CD8-positive, alpha-beta memory T cell (primary cell): Measurements from ENCODE around the gene GORASP1. TPM values are rescaled to one million over a fixed set of nuclear protein-coding genes. Genes with fewer than 3 reads are reported as not detected.

Source experiments
- CTCF ChIA-PET: fragments of 350-600 bp; sonication (Branson Sonifier 250); formaldehyde crosslinking; loops from one replicate; lab custom pipeline; 2021; ENCODE audit warnings: antibody characterized with exemption; lab: Charles Lee
- POLR2A ChIA-PET: fragments of 350-600 bp; sonication (Branson Sonifier 250); formaldehyde crosslinking; loops from one replicate; lab custom pipeline; 2021; ENCODE audit warnings: antibody characterized with exemption; lab: Charles Lee
- DNase-seq, 5 donors: peaks; one replicate each; pipeline versions ENCODE4 v3.0.0 to v3.0.0-alpha.2; 2020 to 2022; ENCODE audit warnings: mixed read lengths in 1 of 5
- H3K27ac ChIP-seq: one replicate; pipeline ENCODE4 v1.7.0; 2013; ENCODE audit warnings: low read depth, mild to moderate bottlenecking, low read length, moderate library complexity
- H3K27me3 ChIP-seq: 2 replicates; pipeline ENCODE4 v1.7.0; 2013; ENCODE audit warnings: low read length, mild to moderate bottlenecking; ENCODE audit not compliant: insufficient read depth, poor library complexity, severe bottlenecking
- H3K36me3 ChIP-seq: 2 replicates; pipeline ENCODE4 v1.7.0; 2013; ENCODE audit warnings: mild to moderate bottlenecking, low read length, moderate library complexity; ENCODE audit not compliant: insufficient read depth
- H3K4me1 ChIP-seq: 2 replicates; pipeline ENCODE4 v1.7.0; 2013; ENCODE audit warnings: mild to moderate bottlenecking, low read length, moderate library complexity; ENCODE audit not compliant: insufficient read depth
- H3K4me3 ChIP-seq: 2 replicates; pipeline ENCODE4 v1.7.0; 2013; ENCODE audit warnings: mild to moderate bottlenecking, low read length
- H3K9me3 ChIP-seq: 2 replicates; pipeline ENCODE4 v1.7.0; 2013; ENCODE audit warnings: mild to moderate bottlenecking, low read length
- H3K27ac Mint-ChIP-seq, 8 donors: one replicate each; pipeline ENCODE4 v1.8.0; 2020 to 2021; ENCODE audit warnings: mixed read lengths in 8 of 8, mild to moderate bottlenecking in 6 of 8, inconsistent platforms in 3 of 8, moderate library complexity in 3 of 8
- H3K27me3 Mint-ChIP-seq, 2 donors: one replicate each; pipeline ENCODE4 v1.8.0; 2020 to 2021; ENCODE audit warnings: mixed read lengths in 2 of 2, mild to moderate bottlenecking in 1 of 2, moderate library complexity in 1 of 2
- H3K36me3 Mint-ChIP-seq, 3 donors: one replicate each; pipeline ENCODE4 v1.8.0; 2020 to 2021; ENCODE audit warnings: mixed read lengths in 3 of 3, inconsistent platforms in 1 of 3, mild to moderate bottlenecking in 1 of 3
- H3K4me1 Mint-ChIP-seq, 3 donors: one replicate each; pipeline ENCODE4 v1.8.0; 2020 to 2021; ENCODE audit warnings: mixed read lengths in 3 of 3, inconsistent platforms in 1 of 3, mild to moderate bottlenecking in 1 of 3
- H3K4me3 Mint-ChIP-seq, 7 donors: one replicate each; pipeline ENCODE4 v1.8.0; 2020 to 2021; ENCODE audit warnings: mixed read lengths in 7 of 7, mild to moderate bottlenecking in 6 of 7, moderate library complexity in 4 of 7, inconsistent platforms in 2 of 7
- H3K9me3 Mint-ChIP-seq, 5 donors: one replicate each; pipeline ENCODE4 v1.8.0; 2020 to 2022; ENCODE audit warnings: mixed read lengths in 5 of 5, mild to moderate bottlenecking in 3 of 5, moderate library complexity in 2 of 5, inconsistent platforms in 1 of 5
- polyA plus RNA-seq: library from polyadenylated mRNA; unstranded; fragments of 300-500 nt; fragmentation: Illumina TruSeq; gene quantifications from one replicate; pipeline ENCODE4 v1.2.3, GENCODE V29; 2021
- total RNA-seq, 2 experiments: library from RNA; stranded (reverse); gene quantifications; one replicate each; pipeline ENCODE4 v1.2.3, GENCODE V29; 2021

Gene GORASP1
- total and polyA plus RNA-seq, 3 experiments from 2014 or later = 16.9 to 22.8 (median 21.6) TPM

DNA sequence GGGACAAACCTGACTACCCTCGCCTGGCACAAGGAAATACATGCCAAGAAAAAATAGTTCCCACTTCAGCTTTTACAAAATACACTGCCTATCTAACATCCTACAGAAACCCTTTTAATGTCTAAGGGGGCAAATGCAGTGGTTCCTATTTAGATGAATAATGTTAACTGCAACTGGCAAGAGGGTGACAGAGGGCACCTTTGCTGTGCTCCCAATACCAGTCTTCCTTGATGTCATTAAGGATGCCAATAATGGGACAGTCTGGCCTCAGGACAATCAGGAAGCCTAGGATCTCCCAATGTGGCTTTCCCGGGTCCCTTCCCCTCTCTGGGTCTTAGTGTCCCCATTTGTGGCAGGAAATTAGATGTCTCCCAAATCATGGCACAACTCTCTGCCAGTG, 32.0 kb upstream of the GORASP1 start:
- peaks cover 0 to 3% of the 10 kb centered on the region in 2 donors for H3K27me3 Mint-ChIP-seq

GRCh38 chr3:39138804-39139415, 31.5 kb upstream of the GORASP1 start:
- Mint-ChIP-seq H3K27ac (peak overlapping the region in 2 of 8 donors; percentile 3 to 99), H3K9me3 (no peaks in the 10 kb centered on the region), H3K4me1 (peaks cover 5 to 11% (median 7%) of the 10 kb centered on the region in 3 donors), H3K4me3 (peak overlapping the region in 1 of 7 donors; percentile 79), H3K36me3 (peaks cover 3 to 36% (median 4%) of the 10 kb centered on the region in 3 donors), H3K27me3 (peaks cover 0 to 2% of the 10 kb centered on the region in 2 donors)
- H3K36me3 ChIP-seq = peaks cover 11% of the 10 kb centered on the region
- H3K4me1 ChIP-seq = no peaks in the 10 kb centered on the region
- no peaks in the 10 kb centered on the region for H3K27me3 ChIP-seq
- no peak overlapping the region for H3K27ac ChIP-seq
- H3K9me3 ChIP-seq = no peaks in the 10 kb centered on the region
- CTCF ChIA-PET = interaction anchor here (1.0 kb wide), 1 partner anchor 153 kb away, joined by 3 read pairs; no protein-coding TSS in a partner anchor
- POLR2A ChIA-PET = no interaction called here
- peak in 1 of 5 donors; percentile 24 for DNase-seq
- H3K4me3 ChIP-seq = no peak overlapping the region

More for the DNA sequence above, 32.0 kb upstream of the GORASP1 start:
- Histone ChIP-seq H3K9me3 (no peaks in the 10 kb centered on the region), H3K4me1 (no peaks in the 10 kb centered on the region), H3K36me3 (peaks cover 11% of the 10 kb centered on the region), H3K27ac (no peak overlapping the region), H3K27me3 (no peaks in the 10 kb centered on the region), H3K4me3 (no peak overlapping the region)
- Mint-ChIP-seq H3K36me3 (peaks cover 5 to 41% (median 5%) of the 10 kb centered on the region in 3 donors), H3K9me3 (peaks cover 0 to under 1% (median 0%) of the 10 kb centered on the region in 5 donors), H3K4me1 (peaks cover 5 to 11% (median 7%) of the 10 kb centered on the region in 3 donors), H3K4me3 (peak overlapping the region in 1 of 7 donors; percentile 44), H3K27ac (peak overlapping the region in 2 of 8 donors; percentile 3 to 99)
- ChIA-PET CTCF (interaction anchor here (1.0 kb wide), 1 partner anchor 153 kb away, joined by 3 read pairs; no protein-coding TSS in a partner anchor), POLR2A (no interaction called here)
- no peak for DNase-seq

GRCh38 chr3:39137991-39138803, 30.8 kb upstream of the GORASP1 start:
- H3K27me3 Mint-ChIP-seq = peaks cover 0 to 2% of the 10 kb centered on the region in 2 donors
- peak overlapping the region in 2 of 8 donors; percentile 60 to 89 for H3K27ac Mint-ChIP-seq
- Histone ChIP-seq H3K9me3 (no peaks in the 10 kb centered on the region), H3K36me3 (peaks cover 6% of the 10 kb centered on the region), H3K27me3 (no peaks in the 10 kb centered on the region), H3K4me3 (no peak overlapping the region), H3K4me1 (no peaks in the 10 kb centered on the region), H3K27ac (no peak overlapping the region)
- H3K36me3 Mint-ChIP-seq = peaks cover 0 to 29% (median 0%) of the 10 kb centered on the region in 3 donors
- no peaks in the 10 kb centered on the region for H3K9me3 Mint-ChIP-seq
- H3K4me3 Mint-ChIP-seq = peak overlapping the region in 1 of 7 donors; percentile 79
- peak in 1 of 5 donors; percentile 46 for DNase-seq
- H3K4me1 Mint-ChIP-seq = peaks cover 5 to 11% (median 7%) of the 10 kb centered on the region in 3 donors
- CTCF ChIA-PET = interaction anchor here (1.0 to 1.7 kb wide), 2 partner anchors 150 to 154 kb away, joined by 3 to 4 read pairs; no protein-coding TSS in a partner anchor
- POLR2A ChIA-PET = no interaction called here

- H3K9me3 Mint-ChIP-seq = no peaks in the 10 kb centered on the region
- POLR2A ChIA-PET = no interaction called here
- H3K27me3 Mint-ChIP-seq = peaks cover 0 to 2% of the 10 kb centered on the region in 2 donors
- no peaks in the 10 kb centered on the region for H3K27me3 ChIP-seq
- no peak overlapping the region for H3K27ac ChIP-seq
- CTCF ChIA-PET = interaction anchor here (1.7 to 1.8 kb wide), 2 partner anchors 11 to 151 kb away, joined by 4 to 7 read pairs; no protein-coding TSS in a partner anchor
- no peaks in the 10 kb centered on the region for H3K36me3 ChIP-seq
- H3K4me1 Mint-ChIP-seq = peaks cover 1 to 6% (median 3%) of the 10 kb centered on the region in 3 donors
- H3K9me3 ChIP-seq = no peaks in the 10 kb centered on the region
- peak overlapping the region in 1 of 7 donors; percentile 79 for H3K4me3 Mint-ChIP-seq
- peak in 1 of 5 donors; percentile 48 for DNase-seq
- H3K36me3 Mint-ChIP-seq = peaks cover 0 to 22% (median 0%) of the 10 kb centered on the region in 3 donors
- H3K4me3 ChIP-seq = no peak overlapping the region
- no peaks in the 10 kb centered on the region for H3K4me1 ChIP-seq
- peak overlapping the region in 1 of 8 donors; percentile 89 for H3K27ac Mint-ChIP-seq
Observed at GRCh38 chr3:39137435-39137936, 30.1 kb upstream of the GORASP1 start.

GRCh38 chr3:39136533-39137434, 29.4 kb upstream of the GORASP1 start:
- Histone ChIP-seq H3K9me3 (no peaks in the 10 kb centered on the region), H3K4me3 (no peak overlapping the region), H3K4me1 (no peaks in the 10 kb centered on the region), H3K27ac (no peak overlapping the region), H3K36me3 (no peaks in the 10 kb centered on the region), H3K27me3 (no peaks in the 10 kb centered on the region)
- H3K4me1 Mint-ChIP-seq = peaks cover 0 to 3% (median 3%) of the 10 kb centered on the region in 3 donors
- H3K9me3 Mint-ChIP-seq = no peaks in the 10 kb centered on the region
- H3K36me3 Mint-ChIP-seq = peaks cover 0 to 16% (median 0%) of the 10 kb centered on the region in 3 donors
- peak overlapping the region in 1 of 7 donors; percentile 19 for H3K4me3 Mint-ChIP-seq
- DNase-seq = peak in 1 of 5 donors; percentile 45
- CTCF ChIA-PET = interaction anchor here (1.7 to 1.8 kb wide), 2 partner anchors 10 to 152 kb away, joined by 4 to 7 read pairs; no protein-coding TSS in a partner anchor
- H3K27me3 Mint-ChIP-seq = peaks cover 0 to 2% of the 10 kb centered on the region in 2 donors
- no peak overlapping the region for H3K27ac Mint-ChIP-seq
- POLR2A ChIA-PET = no interaction called here

GRCh38 chr3:39135170-39135805, 27.9 kb upstream of the GORASP1 start:
- CTCF ChIA-PET = no interaction called here
- Histone ChIP-seq H3K4me3 (no peak overlapping the region), H3K36me3 (no peaks in the 10 kb centered on the region), H3K9me3 (no peaks in the 10 kb centered on the region), H3K27ac (no peak overlapping the region), H3K4me1 (no peaks in the 10 kb centered on the region), H3K27me3 (no peaks in the 10 kb centered on the region)
- POLR2A ChIA-PET = no interaction called here
- H3K4me1 Mint-ChIP-seq = peaks cover 0 to 7% (median 4%) of the 10 kb centered on the region in 3 donors
- DNase-seq = peak in 1 of 5 donors; percentile 29
- H3K27ac Mint-ChIP-seq = peak overlapping the region in 3 of 8 donors; percentile 21 to 66 (median 39)
- H3K9me3 Mint-ChIP-seq = no peaks in the 10 kb centered on the region
- no peak overlapping the region for H3K4me3 Mint-ChIP-seq
- H3K27me3 Mint-ChIP-seq = peaks cover 0 to 2% of the 10 kb centered on the region in 2 donors
- peaks cover 0 to 4% (median 0%) of the 10 kb centered on the region in 3 donors for H3K36me3 Mint-ChIP-seq
